Endometrial microvascular endothelial cells (primary cell): Measurements from ENCODE around the gene LRP5. TPM values are rescaled to one million over a fixed set of nuclear protein-coding genes. Genes with fewer than 3 reads are reported as not detected.

Experiments
- in situ Hi-C: cut with HindIII; loops from 2 replicates; pipeline ENCODE4 v1.10.0; 2017; ENCODE audit warnings: low sequenced_read_pairs, low pct_unique_long_range_greater_than_20kb; ENCODE audit errors: inconsistent ontology term
- total RNA-seq: library from RNA; depleted of rRNA; stranded (reverse); fragments of >200 nt; gene quantifications from one replicate; pipeline ENCODE4 v1.2.3, GENCODE V29; 2015; ENCODE audit errors: inconsistent ontology term

LRP5 gene
- total RNA-seq, 1 donor from 2014 or later: 4.8 TPM

DNA sequence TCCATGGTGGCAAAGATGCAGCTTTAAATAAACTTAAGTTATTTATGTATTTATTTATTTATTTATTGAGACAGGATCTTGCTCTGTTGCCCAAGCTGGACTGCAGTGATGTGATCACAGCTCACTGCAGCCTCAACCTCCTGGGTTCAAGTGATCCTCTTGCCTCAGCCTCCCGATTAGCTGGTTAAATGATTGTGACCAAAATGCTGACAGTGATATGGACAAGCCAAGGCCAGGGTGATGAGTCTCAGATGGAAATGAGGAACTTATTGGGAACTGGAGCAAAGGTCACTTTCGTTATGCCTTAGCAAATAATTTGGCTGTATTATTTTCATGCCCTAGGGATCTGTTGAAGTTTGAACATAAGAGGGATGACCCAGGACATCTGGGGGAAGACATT, 9.3 kb upstream of the LRP5 start:
- in situ Hi-C loops: no loop called here

DNA sequence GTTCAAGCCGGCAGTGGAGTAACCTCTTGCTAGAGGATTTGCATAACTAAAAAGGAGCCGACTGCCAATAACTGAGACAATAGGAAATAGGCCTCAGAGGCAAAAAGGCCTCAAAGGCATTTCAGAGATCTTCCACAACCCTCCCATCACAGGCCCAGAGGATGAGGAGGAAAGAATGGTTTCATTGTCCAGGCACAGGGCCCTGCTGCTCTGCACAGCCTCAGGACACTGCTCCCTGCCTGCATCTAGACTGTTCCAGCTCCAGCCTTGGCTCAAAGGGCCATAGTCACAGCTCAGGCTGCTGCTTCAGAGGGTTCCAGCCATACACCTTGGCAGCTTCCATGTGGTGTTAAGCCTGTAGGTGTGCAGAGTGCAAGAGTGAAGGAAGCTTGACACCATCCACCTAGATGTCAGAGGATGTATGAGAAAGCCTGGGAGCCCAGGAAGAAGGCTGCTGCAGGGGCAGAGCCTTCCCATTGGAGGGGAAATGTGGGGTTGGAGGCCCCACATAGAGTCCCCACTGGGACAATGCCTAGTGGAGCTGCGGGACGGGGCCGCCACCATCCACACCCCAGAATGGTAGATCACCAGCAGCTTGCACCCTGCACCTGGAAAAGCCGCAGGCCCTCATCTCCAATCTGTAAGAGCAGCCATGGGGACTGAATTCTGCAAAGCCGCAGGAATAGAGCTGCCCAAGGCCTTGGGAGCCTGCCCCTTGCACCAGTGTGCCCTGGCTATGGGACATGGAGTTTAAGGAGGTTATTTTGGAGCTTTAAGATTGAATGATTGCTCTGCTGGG, 8.2 kb upstream of the LRP5 start:
- in situ Hi-C loops: no loop called here

DNA sequence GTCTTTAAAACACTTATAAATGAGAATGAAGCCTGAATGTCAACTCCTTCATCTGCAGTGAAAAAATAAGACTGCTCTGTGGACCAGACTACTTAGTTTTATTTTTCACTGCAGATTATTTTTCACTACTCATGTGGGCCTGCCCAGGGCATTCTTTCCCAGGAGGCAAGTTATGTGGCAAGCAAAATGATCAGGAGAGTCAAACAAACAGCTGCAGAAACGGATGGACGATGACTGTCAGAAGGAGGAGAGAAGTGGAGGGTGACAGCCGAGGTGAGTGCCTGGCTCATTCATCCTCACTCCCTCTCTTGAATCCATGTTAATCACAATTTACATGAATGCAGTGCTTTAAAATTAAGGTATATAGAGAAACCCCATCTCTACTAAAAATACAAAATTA, 5.8 kb upstream of the LRP5 start:
- in situ Hi-C loops: no loop called here

DNA sequence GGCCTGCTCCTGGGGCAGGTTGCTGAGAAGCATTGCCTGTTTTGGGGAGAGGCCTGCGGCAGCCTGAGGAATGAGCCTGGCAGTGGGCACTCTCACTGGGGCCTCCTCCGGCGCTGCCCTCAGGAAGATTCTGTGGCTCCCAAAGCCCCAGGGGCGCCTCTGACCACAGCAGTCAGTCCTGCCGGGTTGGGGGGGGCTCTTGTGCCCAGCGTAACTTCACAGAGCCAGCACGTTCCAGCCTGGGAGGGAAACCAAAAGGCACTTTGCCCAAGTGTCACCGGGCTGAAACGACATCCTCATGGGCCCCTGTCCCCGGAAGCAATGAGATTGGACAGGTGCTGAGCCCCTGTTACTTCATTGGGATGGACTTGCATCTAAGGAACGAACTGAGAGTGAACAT, 4.3 kb upstream of the LRP5 start:
- in situ Hi-C loops: no loop called here

GRCh38 chr11:68309621-68310185, 2.7 kb upstream of the LRP5 start:
- in situ Hi-C loops: no loop called here

GRCh38 chr11:68311160-68312116, 953 bp upstream of the LRP5 start:
- in situ Hi-C loops: no loop called here

DNA sequence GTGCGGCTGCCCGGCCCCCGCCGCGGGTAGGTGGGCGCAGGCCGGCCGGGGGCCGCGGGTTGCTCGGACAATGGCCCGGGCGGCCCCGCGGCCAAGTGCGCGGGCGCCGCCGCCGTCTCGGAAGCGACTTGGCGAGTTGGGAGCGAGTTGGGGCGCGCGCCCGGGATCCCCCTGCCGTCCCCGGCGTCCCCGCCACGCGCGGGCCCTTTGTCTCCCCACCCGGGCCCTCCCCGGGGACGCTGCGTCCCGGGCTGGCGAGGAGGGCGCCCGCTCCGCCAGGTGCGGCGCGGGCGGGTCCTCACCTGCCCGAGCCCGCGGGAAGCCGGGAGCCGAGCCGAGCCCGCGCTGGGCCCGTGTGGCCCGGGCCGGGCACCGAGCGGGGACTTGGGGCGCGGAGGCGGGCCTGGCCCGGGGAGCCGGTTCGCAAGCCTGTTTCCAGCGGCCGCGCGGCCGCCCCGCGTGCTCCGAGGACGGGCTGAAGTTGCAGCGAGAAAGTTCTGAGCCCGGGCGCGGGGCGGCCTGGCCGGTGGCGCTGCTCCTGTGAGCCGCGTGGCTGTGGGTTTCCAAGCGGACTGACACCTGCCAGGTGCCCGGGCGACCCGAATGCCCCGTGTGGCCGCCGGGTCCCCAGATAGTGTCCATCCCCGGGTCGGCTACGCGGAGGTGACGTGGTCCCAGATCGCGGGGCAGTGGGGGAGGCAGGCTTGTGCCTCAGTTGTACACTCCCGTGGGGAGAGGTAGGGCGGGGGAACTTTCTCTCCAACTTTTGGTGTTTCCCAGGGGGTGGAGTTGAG, 586 bp downstream of the LRP5 start:
- in situ Hi-C loops: no loop called here

DNA sequence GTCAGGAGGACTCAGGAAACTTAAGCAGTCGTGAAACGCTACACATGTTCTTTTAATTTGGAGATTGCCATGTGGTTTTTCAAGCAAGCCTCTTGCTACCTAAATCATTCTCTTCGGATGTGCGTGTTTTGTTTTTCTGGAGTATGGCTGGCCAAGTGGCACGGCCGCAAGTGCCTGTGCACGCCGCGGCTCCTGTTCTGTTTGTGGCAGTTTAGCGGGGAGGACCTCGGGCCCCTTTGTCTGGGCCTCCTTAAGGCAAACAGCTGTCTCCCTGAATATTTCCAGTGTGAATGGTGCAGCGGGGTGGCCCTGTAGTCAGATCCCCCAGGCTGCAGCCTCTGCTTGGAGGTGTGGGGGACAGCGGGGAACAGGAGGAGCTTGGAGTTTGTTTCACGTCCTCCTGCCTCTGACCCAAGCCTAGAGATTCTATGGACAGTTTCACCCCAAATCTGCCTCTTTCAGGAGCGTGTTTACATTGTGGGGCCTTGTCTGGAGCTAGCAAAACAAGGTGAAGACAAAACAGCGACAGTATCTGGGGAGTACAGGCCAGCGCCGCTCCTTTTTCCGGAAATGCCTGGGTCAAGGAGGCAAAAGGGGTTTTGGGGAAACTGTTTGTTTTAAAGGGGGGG, 1.3 kb downstream of the LRP5 start:
- in situ Hi-C loops: no loop called here

DNA sequence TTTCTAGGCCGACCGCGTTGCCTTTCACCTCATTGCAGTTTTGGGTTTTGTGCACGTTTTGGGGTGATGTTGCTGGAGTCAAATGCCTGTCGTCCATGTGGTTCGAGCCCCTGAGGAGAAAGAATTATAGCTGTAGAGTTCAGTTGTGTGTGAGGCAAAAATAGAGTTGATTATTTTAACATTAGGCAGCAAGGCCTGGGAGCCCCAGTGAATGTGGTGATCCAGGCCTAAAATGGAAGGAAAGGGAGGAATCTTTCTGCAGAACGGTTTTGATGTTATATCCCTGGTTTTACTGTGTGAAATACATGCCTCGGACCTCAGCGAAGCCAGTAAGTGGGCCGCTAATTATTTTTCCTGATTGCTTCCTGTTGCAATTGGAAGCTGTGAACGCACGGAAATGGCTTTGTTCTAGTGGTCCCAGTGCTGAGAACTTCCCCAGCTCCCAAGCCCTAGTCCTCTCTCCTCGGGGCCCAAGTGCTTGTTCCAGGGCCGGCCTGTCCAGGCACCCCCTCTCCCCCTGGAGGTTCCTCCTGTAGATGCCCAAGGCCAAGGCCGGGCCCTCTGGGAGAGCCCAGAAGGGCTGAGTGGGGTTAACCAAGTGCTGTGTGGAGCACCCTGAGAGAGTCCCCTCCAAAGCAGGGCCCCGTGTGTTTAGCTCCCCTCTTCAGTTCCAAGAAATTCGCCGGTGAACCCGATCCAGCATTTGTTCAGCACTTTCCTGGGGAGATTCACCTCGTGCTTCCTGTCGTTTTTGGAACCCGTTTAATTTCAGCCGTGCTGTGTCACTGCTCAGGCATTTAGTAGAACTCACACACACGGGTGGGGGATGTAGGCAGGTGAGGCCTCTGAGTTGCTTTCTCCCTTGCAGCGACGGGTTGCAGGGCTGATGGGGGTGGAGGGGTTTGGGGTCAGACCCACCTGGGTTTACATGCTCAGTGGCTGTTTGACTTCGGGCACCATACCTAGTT, 2.1 kb downstream of the LRP5 start:
- in situ Hi-C loops: no loop called here

DNA sequence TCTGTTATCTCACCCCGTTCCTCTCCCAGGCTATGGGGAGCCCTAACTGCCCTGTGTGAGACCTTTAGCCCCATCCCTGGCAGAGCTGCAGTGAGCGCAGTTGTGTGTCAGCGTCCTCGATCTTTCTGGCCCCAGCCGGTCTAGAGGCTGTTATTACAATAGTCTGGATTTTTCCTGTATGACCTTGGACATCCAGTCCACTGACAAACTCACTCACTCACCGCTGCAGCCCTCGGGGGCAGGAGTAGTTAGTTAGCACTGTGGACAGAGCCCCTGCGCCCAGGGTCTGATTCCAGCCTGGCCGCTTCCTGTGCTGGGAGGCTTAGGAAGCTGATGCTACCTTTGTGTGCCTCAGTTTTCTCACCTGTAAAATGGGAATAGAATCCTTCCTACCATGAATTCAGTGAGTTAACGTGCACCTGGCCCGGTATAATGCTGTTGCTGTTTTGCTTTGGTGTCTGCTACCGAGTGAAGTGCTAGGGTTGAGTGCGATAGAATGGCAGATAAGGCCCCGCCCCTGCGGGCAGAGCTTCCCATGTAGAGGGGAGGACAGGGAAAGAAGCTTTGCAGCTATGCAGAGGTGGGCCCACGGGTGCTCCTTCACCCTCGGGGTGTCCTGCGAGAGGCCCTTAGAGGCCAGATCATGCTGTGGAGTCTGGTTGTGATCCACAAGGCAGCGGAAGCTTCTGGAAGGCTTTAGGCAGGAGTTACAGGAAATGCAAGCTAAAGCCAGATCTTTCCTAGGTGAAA, 3.0 kb downstream of the LRP5 start:
- in situ Hi-C loops: no loop called here

GRCh38 chr11:68317147-68317785, 4.9 kb downstream of the LRP5 start:
- in situ Hi-C loops: no loop called here

- in situ Hi-C loops: no loop called here
Measured at GRCh38 chr11:68321293-68322051, 9.1 kb downstream of the LRP5 start.

DNA sequence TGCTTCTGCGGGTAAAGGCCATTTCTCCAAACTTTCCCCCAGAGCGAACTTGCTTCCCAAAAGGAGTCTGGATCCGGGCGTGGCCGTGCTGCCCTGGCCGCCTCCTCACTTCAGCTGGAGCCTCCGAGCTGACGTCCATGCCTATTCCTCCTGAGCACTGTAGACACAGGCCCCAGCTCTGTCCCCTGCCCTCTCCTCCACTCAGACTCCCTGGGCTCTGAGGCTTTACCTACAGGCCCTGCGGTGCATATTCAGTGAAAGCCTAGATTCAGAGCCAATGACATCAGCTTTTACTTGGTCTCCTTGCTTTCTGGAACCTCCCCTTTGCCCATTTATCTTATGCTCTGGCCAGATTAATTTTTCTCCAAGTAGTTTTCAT, 9.7 kb downstream of the LRP5 start:
- in situ Hi-C loops: no loop called here

DNA sequence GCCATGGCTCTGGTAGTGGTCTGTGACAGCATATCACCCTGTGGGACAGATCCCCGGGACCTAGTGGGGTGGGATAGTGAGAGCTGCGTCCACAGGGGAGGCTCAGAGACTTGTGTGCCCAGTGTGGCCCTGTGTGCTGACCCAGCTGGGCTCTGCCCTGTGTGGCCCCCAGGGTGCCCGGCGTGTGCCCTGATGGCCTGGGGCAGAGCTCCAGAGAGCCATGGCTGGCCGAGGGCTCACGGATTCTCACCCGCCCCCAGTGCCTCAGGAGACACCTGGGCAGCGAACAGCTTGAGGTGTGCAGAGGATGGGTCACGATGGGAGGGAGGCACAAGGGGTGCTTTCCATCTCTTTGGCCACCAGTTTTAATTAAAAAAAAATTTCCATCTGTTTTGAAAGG, 11.8 kb downstream of the LRP5 start:
- in situ Hi-C loops: no loop called here

GRCh38 chr11:68324695-68325094, 12.3 kb downstream of the LRP5 start:
- in situ Hi-C loops: no loop called here
